GM23338 (cell line): ENCODE measurements around the gene CTXND2. TPM values are rescaled to one million over a fixed set of nuclear protein-coding genes. Genes with fewer than 3 reads are reported as not detected.

Experiments
- ATAC-seq: fragments of 200-7000 bp; cut with Tn5 transposase; 3 replicates; pipeline ENCODE4 v1.9.1; 2020
- DNase-seq: peaks from one replicate; pipeline ENCODE4 v3.0.0-alpha.2; 2015; ENCODE audit warnings: low spot score
- H2AFZ ChIP-seq: fragments of 200-600 bp; sonication (generic); 2 replicates; pipeline ENCODE4 v1.8.0; 2016; ENCODE audit warnings: antibody characterized with exemption, mild to moderate bottlenecking, moderate library complexity
- H3F3A ChIP-seq: fragments of 200-600 bp; sonication (generic); replicated peaks from 2 replicates; pipeline ENCODE4 v1.8.0; 2017; ENCODE audit warnings: antibody characterized with exemption, mixed run types, low read depth
- H3K27ac ChIP-seq: fragments of 200-600 bp; sonication (generic); 2 replicates; pipeline ENCODE4 v1.6.1; 2016; ENCODE audit warnings: low read depth
- H3K27me3 ChIP-seq: fragments of 200-600 bp; sonication (generic); 2 replicates; pipeline ENCODE4 v1.8.0; 2016; ENCODE audit warnings: mild to moderate bottlenecking, mixed run types, moderate library complexity; ENCODE audit not compliant: insufficient read depth
- H3K36me3 ChIP-seq: fragments of 200-600 bp; sonication (generic); 2 replicates; pipeline ENCODE4 v1.8.0; 2016; ENCODE audit warnings: mild to moderate bottlenecking; ENCODE audit not compliant: insufficient read depth
- H3K4me1 ChIP-seq: fragments of 200-600 bp; sonication (generic); 2 replicates; pipeline ENCODE4 v1.8.0; 2016; ENCODE audit warnings: mild to moderate bottlenecking, moderate library complexity; ENCODE audit not compliant: insufficient read depth
- H3K4me2 ChIP-seq: fragments of 200-600 bp; sonication (generic); 2 replicates; pipeline ENCODE4 v1.7.1; 2017; ENCODE audit warnings: mixed run types
- H3K4me3 ChIP-seq: fragments of 200-600 bp; sonication (generic); 2 replicates; pipeline ENCODE4 v1.6.1; 2016; ENCODE audit warnings: mixed run types
- H3K79me2 ChIP-seq: fragments of 200-600 bp; sonication (generic); replicated peaks from 2 replicates; pipeline ENCODE4 v1.8.0; 2017; ENCODE audit warnings: mild to moderate bottlenecking; ENCODE audit not compliant: insufficient read depth
- H3K9me2 ChIP-seq: fragments of 200-600 bp; sonication (generic); 2 replicates; pipeline ENCODE4 v1.8.0; 2017; ENCODE audit not compliant: insufficient read depth
- H4K20me1 ChIP-seq: fragments of 200-600 bp; sonication (generic); replicated peaks from 2 replicates; pipeline ENCODE4 v1.8.0; 2017; ENCODE audit warnings: mild to moderate bottlenecking; ENCODE audit not compliant: insufficient read depth
- H3K27ac Mint-ChIP-seq: 2 replicates; pipeline ENCODE4 v1.8.0; 2020; ENCODE audit warnings: inconsistent platforms, mild to moderate bottlenecking, moderate library complexity, mixed read lengths
- H3K27me3 Mint-ChIP-seq: 3 replicates; pipeline ENCODE4 v1.8.0; 2022; ENCODE audit warnings: low read depth, mild to moderate bottlenecking, moderate library complexity, mixed read lengths, inconsistent platforms; ENCODE audit not compliant: insufficient read depth, poor library complexity
- H3K36me3 Mint-ChIP-seq: 3 replicates; pipeline ENCODE4 v1.8.0; 2021; ENCODE audit warnings: low read depth, mild to moderate bottlenecking, inconsistent platforms, moderate library complexity, mixed read lengths
- H3K4me1 Mint-ChIP-seq: 3 replicates; pipeline ENCODE4 v1.8.0; 2020; ENCODE audit warnings: mild to moderate bottlenecking, inconsistent platforms, mixed read lengths
- H3K4me3 Mint-ChIP-seq: 3 replicates; pipeline ENCODE4 v1.8.0; 2021; ENCODE audit warnings: moderate library complexity, mild to moderate bottlenecking, inconsistent platforms, mixed read lengths
- H3K9me3 Mint-ChIP-seq: 3 replicates; pipeline ENCODE4 v1.8.0; 2020; ENCODE audit warnings: moderate library complexity, mild to moderate bottlenecking, inconsistent platforms, mixed read lengths
- CREB1 ChIP-seq: fragments of 250-450 bp; sonication (Bioruptor Pico); IDR thresholded peaks from 2 replicates; pipeline ENCODE4 v1.5.0; 2020; ENCODE audit warnings: low read depth, mild to moderate bottlenecking, moderate library complexity
- ETS1 ChIP-seq: IDR thresholded peaks from 2 replicates; pipeline ENCODE4 v1.6.1; 2016; ENCODE audit warnings: antibody characterized with exemption
- EZH2 ChIP-seq: fragments of 200-600 bp; sonication (generic); IDR thresholded peaks from one replicate; pipeline ENCODE4 v1.8.0; 2017; ENCODE audit warnings: antibody characterized with exemption, mild to moderate bottlenecking, low read depth; ENCODE audit not compliant: unreplicated experiment
- EZH2phosphoT487 ChIP-seq: fragments of 200-600 bp; sonication (generic); IDR thresholded peaks from one replicate; pipeline ENCODE4 v1.8.1; 2018; ENCODE audit warnings: antibody characterized with exemption; ENCODE audit not compliant: unreplicated experiment
- ZNF114 ChIP-seq: fragments of 250-450 bp; sonication (Bioruptor Pico); IDR thresholded peaks from 2 replicates; pipeline ENCODE4 v1.5.0; 2020; ENCODE audit warnings: mild to moderate bottlenecking, moderate library complexity
- ZNF331 ChIP-seq: fragments of 250-450 bp; sonication (Bioruptor Pico); IDR thresholded peaks from 2 replicates; pipeline ENCODE4 v1.5.0; 2020; ENCODE audit warnings: low read depth, mild to moderate bottlenecking, moderate library complexity
- ZNF462 ChIP-seq: fragments of 250-450 bp; sonication (Bioruptor Pico); IDR thresholded peaks from 2 replicates; pipeline ENCODE4 v1.5.0; 2020; ENCODE audit warnings: mild to moderate bottlenecking, moderate library complexity
- polyA plus RNA-seq: library from polyadenylated mRNA; unstranded; fragments of >200 nt; fragmentation: Nextera tagmentation; extraction: Ambion mirVana; gene quantifications from 2 replicates; pipeline ENCODE4 v1.2.1, GENCODE V29; 2016
- total RNA-seq: library from RNA; depleted of rRNA; stranded (reverse); fragments of >200 nt; shearing (Covaris generic); gene quantifications from 2 replicates; pipeline ENCODE4 v1.2.3, GENCODE V29; 2014

The CTXND2 gene
- total and polyA plus RNA-seq, 2 experiments from 2014 or later, result not detected

- Histone ChIP-seq H4K20me1 (no peaks in the 10 kb centered on the region), H3K4me2 (no peak overlapping the region), H3F3A (no peaks in the 10 kb centered on the region), H3K27me3 (no peaks in the 10 kb centered on the region), H2AFZ (no peak overlapping the region), H3K36me3 (peaks cover 7% of the 10 kb centered on the region), H3K4me1 (peaks cover 11% of the 10 kb centered on the region), H3K9me2 (no peaks in the 10 kb centered on the region), H3K4me3 (no peak overlapping the region), H3K79me2 (no peaks in the 10 kb centered on the region), H3K27ac (no peak overlapping the region)
- no peak overlapping the region for H3K27ac Mint-ChIP-seq
- DNase-seq (no peak), ATAC-seq (no peak)
- TF ChIP-seq CREB1 (CRISPR knock-in tag) (no peak), ZNF331 (CRISPR knock-in tag) (no peak), ZNF114 (CRISPR knock-in tag) (no peak), ZNF462 (CRISPR knock-in tag) (no peak), EZH2phosphoT487 (no peak)
- peaks cover 5% of the 10 kb centered on the region; the same call in 2 of the 3 replicates for H3K36me3 Mint-ChIP-seq
- H3K9me3 Mint-ChIP-seq, result no peaks in the 10 kb centered on the region
- H3K4me1 Mint-ChIP-seq, result peaks cover 10% of the 10 kb centered on the region; the same call in 2 of the 3 replicates
- no peak overlapping the region for H3K4me3 Mint-ChIP-seq
- H3K27me3 Mint-ChIP-seq, result no peaks in the 10 kb centered on the region
Measured at GRCh38 chr1:150843474-150843873, 43.5 kb upstream of the CTXND2 start.

GRCh38 chr1:150846473-150847146, 40.3 kb upstream of the CTXND2 start:
- peaks cover 5% of the 10 kb centered on the region; the same call in 1 of the 3 replicates for H3K9me3 Mint-ChIP-seq
- no peak for TF ChIP-seq ETS1
- no peak for TF ChIP-seq CREB1 (CRISPR knock-in tag)
- TF ChIP-seq EZH2, result no peak

More at GRCh38 chr1:150846473-150847146, 40.3 kb upstream of the CTXND2 start:
- H3F3A ChIP-seq, result no peaks in the 10 kb centered on the region
- H3K4me1 ChIP-seq, result peaks cover 11% of the 10 kb centered on the region
- no peaks in the 10 kb centered on the region for H3K27me3 ChIP-seq
- H3K36me3 Mint-ChIP-seq, result peaks cover 17% of the 10 kb centered on the region; the same call in 2 of the 3 replicates
- no peaks in the 10 kb centered on the region; the same call in 1 of the 2 replicates for H3K36me3 ChIP-seq
- H3K4me3 Mint-ChIP-seq, result no peak overlapping the region
- H3K4me1 Mint-ChIP-seq, result peaks cover 10% of the 10 kb centered on the region; the same call in 2 of the 3 replicates
- ATAC-seq, result no peak
- H3K27ac Mint-ChIP-seq, result no peak overlapping the region
- no peak overlapping the region for H3K27ac ChIP-seq
- H3K4me3 ChIP-seq, result no peak overlapping the region
- no peak for DNase-seq
- H4K20me1 ChIP-seq, result no peaks in the 10 kb centered on the region
- H2AFZ ChIP-seq, result no peak overlapping the region
- H3K79me2 ChIP-seq, result no peaks in the 10 kb centered on the region
- no peaks in the 10 kb centered on the region for H3K27me3 Mint-ChIP-seq
- H3K4me2 ChIP-seq, result no peak overlapping the region
- H3K9me2 ChIP-seq, result no peaks in the 10 kb centered on the region
